Muscle of leg (tissue), 11 donors: ENCODE results near the gene PROM2. TPM values are rescaled to one million over a fixed set of nuclear protein-coding genes. Genes with fewer than 3 reads are reported as not detected.
A peak's percentile ranks its signal among the peaks of the same experiment; 100 is the strongest.

ENCODE experiments used
- DNase-seq: peaks from one replicate; pipeline ENCODE4 v3.0.0; 2013
- H3K27ac ChIP-seq: one replicate; pipeline ENCODE4 v1.5.1; 2013; ENCODE audit warnings: mild to moderate bottlenecking, low read length, control low read depth
- H3K27me3 ChIP-seq: one replicate; pipeline ENCODE4 v1.6.1; 2013; ENCODE audit warnings: low read length; ENCODE audit not compliant: control insufficient read depth, insufficient read depth
- H3K36me3 ChIP-seq: one replicate; pipeline ENCODE4 v1.6.1; 2013; ENCODE audit warnings: low read length; ENCODE audit not compliant: control insufficient read depth, insufficient read depth
- H3K4me1 ChIP-seq: one replicate; pipeline ENCODE4 v1.6.1; 2013; ENCODE audit warnings: low read length; ENCODE audit not compliant: control insufficient read depth, insufficient read depth
- H3K4me3 ChIP-seq: one replicate; pipeline ENCODE4 v1.5.1; 2013; ENCODE audit warnings: low read length, control low read depth
- H3K9me3 ChIP-seq: replicated peaks from 2 replicates; pipeline ENCODE4 v1.6.1; 2013; ENCODE audit warnings: low read depth, low read length; ENCODE audit not compliant: control insufficient read depth
- WGBS: methylation state at CpG from one replicate; pipeline ENCODE4 v1.1.5; 2013; ENCODE audit warnings: missing lambda C conversion rate; ENCODE audit not compliant: insufficient coverage; 5-methylcytosine and 5-hydroxymethylcytosine counted together
- polyA plus RNA-seq, 8 donors: library from polyadenylated mRNA; unstranded; fragments of 120-200 nt; gene quantifications; one replicate each; pipeline versions ENCODE4 v1.2.1 to v1.2.3, GENCODE V29; 2013; ENCODE audit warnings: inconsistent platforms in 1 of 8, low replicate concordance in 1 of 8; ENCODE audit not compliant: insufficient read length in 8 of 8, insufficient read depth in 1 of 8
- total RNA-seq: library from RNA; stranded (reverse); fragments of 120-200 nt; gene quantifications from one replicate; pipeline ENCODE4 v1.2.4, GENCODE V29; 2013

The PROM2 gene
- total and polyA plus RNA-seq, 9 donors = 0.37 to 2.5 (median 0.81) TPM

DNA sequence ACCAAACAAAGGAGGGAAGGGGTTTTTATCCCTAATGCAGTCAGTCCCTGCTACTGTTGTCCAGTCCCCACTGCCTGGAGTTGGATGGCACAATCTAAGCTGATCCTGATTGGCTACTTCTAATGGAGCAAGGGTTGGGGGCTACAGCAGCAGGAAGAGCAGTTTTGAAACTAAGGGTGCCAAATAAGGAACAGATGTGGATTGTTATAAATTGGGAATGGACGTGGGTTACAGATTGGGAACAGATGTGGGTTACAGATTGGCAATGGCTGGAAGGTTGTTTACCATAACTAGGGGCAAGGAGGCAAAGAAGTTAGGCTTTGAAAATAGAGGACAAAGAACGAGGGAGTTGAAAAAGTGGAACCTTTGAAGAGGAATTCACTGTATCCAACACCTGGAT lies 16.0 kb upstream of the PROM2 start:
- no peaks in the 10 kb centered on the region for H3K9me3 ChIP-seq
- no peak overlapping the region for H3K27ac ChIP-seq
- no peaks in the 10 kb centered on the region for H3K27me3 ChIP-seq
- H3K4me3 ChIP-seq = no peak overlapping the region
- H3K36me3 ChIP-seq = no peaks in the 10 kb centered on the region
- H3K4me1 ChIP-seq = no peaks in the 10 kb centered on the region
- 15% methylated on average over 1 of the region's 2 CpGs for WGBS
- no peak for DNase-seq

GRCh38 chr2:95260028-95261023 lies 13.9 kb upstream of the PROM2 start:
- Histone ChIP-seq H3K4me3 (no peak overlapping the region), H3K27me3 (no peaks in the 10 kb centered on the region), H3K27ac (no peak overlapping the region), H3K4me1 (no peaks in the 10 kb centered on the region), H3K36me3 (no peaks in the 10 kb centered on the region), H3K9me3 (no peaks in the 10 kb centered on the region)
- WGBS = 62% methylated on average over 6 of the region's 8 CpGs
- peak; percentile 23 for DNase-seq

GRCh38 chr2:95261602-95262001 lies 12.6 kb upstream of the PROM2 start:
- Histone ChIP-seq H3K4me3 (no peak overlapping the region), H3K27ac (no peak overlapping the region), H3K36me3 (no peaks in the 10 kb centered on the region), H3K9me3 (no peaks in the 10 kb centered on the region), H3K4me1 (no peaks in the 10 kb centered on the region), H3K27me3 (no peaks in the 10 kb centered on the region)
- DNase-seq = no peak
- WGBS = 100% methylated on average over 1 of the region's 6 CpGs

- DNase-seq = no peak
- H3K36me3 ChIP-seq = no peaks in the 10 kb centered on the region
- no peaks in the 10 kb centered on the region for H3K9me3 ChIP-seq
- H3K27ac ChIP-seq = no peak overlapping the region
- H3K4me3 ChIP-seq = no peak overlapping the region
- H3K4me1 ChIP-seq = no peaks in the 10 kb centered on the region
- 40% methylated on average over 1 of the region's 2 CpGs for WGBS
- H3K27me3 ChIP-seq = no peaks in the 10 kb centered on the region
These were observed 11.2 kb upstream of the PROM2 start for GRCh38 chr2:95262896-95263542.

DNA sequence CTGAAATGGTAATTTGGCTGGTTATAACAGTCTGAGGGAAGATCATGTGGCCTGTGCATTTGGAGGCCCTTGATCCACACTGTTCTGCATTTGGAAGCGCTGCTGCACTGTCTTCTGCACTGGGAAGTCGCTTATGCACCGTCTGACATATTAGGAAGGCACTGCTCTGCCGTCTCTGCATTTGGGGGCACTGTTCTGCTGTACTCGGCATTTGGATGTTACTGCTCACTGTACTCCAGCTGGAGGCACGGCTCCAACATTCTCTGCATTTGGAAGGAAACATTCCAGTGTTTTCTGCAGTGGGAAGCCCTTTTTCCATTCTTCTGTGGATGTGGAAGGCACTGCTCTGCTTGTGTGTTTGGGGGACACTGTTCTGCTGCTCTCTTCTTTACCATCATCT lies 9.6 kb upstream of the PROM2 start:
- H3K36me3 ChIP-seq = no peaks in the 10 kb centered on the region
- 33% methylated on average over 5 of the region's 6 CpGs for WGBS
- no peak overlapping the region for H3K4me3 ChIP-seq
- DNase-seq = peak; percentile 35
- no peaks in the 10 kb centered on the region for H3K9me3 ChIP-seq
- no peaks in the 10 kb centered on the region for H3K4me1 ChIP-seq
- H3K27me3 ChIP-seq = no peaks in the 10 kb centered on the region
- H3K27ac ChIP-seq = no peak overlapping the region

GRCh38 chr2:95265182-95265581 lies 9.1 kb upstream of the PROM2 start:
- no peak overlapping the region for H3K4me3 ChIP-seq
- H3K27me3 ChIP-seq = no peaks in the 10 kb centered on the region
- no peak for DNase-seq
- H3K27ac ChIP-seq = no peak overlapping the region
- 40% methylated on average over 1 of the region's 4 CpGs for WGBS
- H3K9me3 ChIP-seq = no peaks in the 10 kb centered on the region
- no peaks in the 10 kb centered on the region for H3K36me3 ChIP-seq
- H3K4me1 ChIP-seq = no peaks in the 10 kb centered on the region

DNA sequence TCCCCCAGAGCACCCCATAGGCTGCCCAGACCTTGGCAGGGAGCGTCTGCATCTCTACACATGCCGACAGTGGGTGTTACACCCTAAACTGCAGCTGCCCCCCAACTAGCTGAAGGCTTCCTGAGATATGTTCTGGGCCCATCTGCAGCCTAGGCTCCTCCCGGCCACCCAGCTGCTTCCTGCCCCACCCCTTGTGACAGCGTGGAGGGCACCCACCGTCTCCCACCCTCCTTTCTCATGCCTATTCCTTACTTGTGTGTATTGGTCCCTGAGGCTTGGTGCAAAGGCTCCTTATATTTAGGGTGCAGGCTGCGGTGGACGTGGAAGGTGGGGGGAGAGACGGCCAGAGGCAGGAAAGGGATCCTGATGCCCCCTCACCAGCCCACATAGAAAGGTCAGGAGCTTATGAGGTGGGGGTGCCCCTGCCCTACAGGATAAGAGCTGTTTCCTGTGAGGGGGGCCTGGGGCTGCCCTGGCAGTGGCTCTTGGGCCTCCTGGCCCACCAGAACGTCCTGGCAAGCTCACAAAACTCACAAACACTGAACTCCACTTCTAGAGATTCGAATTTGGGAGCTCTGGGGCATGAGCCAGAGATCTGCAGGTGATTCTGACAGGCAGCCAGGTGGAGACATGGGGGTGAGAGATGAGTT lies 7.3 kb upstream of the PROM2 start:
- no peak for DNase-seq
- Histone ChIP-seq H3K4me3 (no peak overlapping the region), H3K27ac (no peak overlapping the region), H3K36me3 (no peaks in the 10 kb centered on the region), H3K27me3 (no peaks in the 10 kb centered on the region), H3K9me3 (no peaks in the 10 kb centered on the region), H3K4me1 (no peaks in the 10 kb centered on the region)
- WGBS = 75% methylated on average over 3 of the region's 10 CpGs

DNA sequence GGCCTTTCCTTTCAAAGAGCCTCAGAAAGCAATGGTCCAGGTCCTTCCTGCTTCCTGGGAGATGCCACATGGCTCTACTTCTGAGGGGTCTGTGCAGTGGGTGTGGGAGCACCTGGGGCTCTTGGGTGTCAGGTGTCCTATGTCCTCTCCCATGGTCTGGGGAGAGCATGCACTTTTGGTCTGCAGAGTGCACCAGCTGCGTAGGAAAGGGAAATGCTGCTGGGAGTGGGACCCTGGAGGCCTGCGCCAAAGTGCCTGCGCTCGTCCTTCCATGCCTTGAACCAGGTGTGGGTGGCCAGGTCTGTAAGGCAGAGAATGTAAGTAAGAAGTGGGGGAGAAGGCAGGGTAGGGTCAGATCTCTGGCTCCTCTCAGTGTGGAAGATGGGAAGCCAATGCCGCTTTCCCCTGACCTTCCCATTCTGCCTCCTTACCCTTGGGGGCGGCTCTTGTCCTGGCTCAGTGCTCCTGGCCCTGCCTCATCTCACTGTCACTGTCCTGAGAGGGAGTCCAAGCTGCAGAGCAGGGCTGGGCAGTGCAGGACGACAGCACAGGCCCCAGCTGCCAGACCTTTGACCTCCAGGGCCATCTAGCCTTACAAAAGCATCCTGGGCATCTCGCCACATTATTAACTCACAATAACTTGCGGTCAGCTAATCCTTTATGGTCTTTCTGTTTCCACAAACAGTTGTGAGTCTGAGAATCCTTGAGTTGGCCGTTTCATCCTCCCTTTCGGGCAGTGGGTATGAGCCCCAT lies 6.6 kb upstream of the PROM2 start:
- H3K9me3 ChIP-seq = no peaks in the 10 kb centered on the region
- no peak overlapping the region for H3K4me3 ChIP-seq
- 74% methylated on average over 7 of the region's 11 CpGs for WGBS

GRCh38 chr2:95268211-95269035 lies 5.8 kb upstream of the PROM2 start:
- H3K27me3 ChIP-seq = no peaks in the 10 kb centered on the region
- no peaks in the 10 kb centered on the region for H3K4me1 ChIP-seq
- WGBS = 74% methylated on average over 11 of the region's 13 CpGs

More for the DNA sequence above, 6.6 kb upstream of the PROM2 start:
- Histone ChIP-seq H3K4me1 (no peaks in the 10 kb centered on the region), H3K27me3 (no peaks in the 10 kb centered on the region), H3K36me3 (no peaks in the 10 kb centered on the region), H3K27ac (no peak overlapping the region)
- no peak for DNase-seq

More at GRCh38 chr2:95268211-95269035, 5.8 kb upstream of the PROM2 start:
- Histone ChIP-seq H3K27ac (no peak overlapping the region), H3K36me3 (no peaks in the 10 kb centered on the region), H3K4me3 (no peak overlapping the region), H3K9me3 (no peaks in the 10 kb centered on the region)
- no peak for DNase-seq
